ENCODE data around the gene ANKDD1B.

ANKDD1B gene

GRCh38 chr5:75710637-75711036, 99.4 kb downstream of the ANKDD1B start:
- no peak for DNase-seq

- no peak for DNase-seq
Observed at GRCh38 chr5:75711151-75711550, 99.9 kb downstream of the ANKDD1B start.

- DNase-seq = no peak
Observed at GRCh38 chr5:75712091-75712490, 100.8 kb downstream of the ANKDD1B start.

- DNase-seq = no peak
Observed at GRCh38 chr5:75716715-75717081, 105.4 kb downstream of the ANKDD1B start.

GRCh38 chr5:75717082-75717922, 106.0 kb downstream of the ANKDD1B start, which contains the start of gene POC5:
Gene POC5 (minus strand): TSS chr5:75717437. CDS start chr5:75712937, 4,500 bp downstream.
- DNase-seq = peak; percentile 90

GRCh38 chr5:75720882-75721281, 109.6 kb downstream of the ANKDD1B start:
- no peak for DNase-seq

All from NCI-H2171 (cell line).